ENCODE results near the gene COX15.
"Not testable (repeated sequence)": the region's sequence is repeated elsewhere in the genome, so short reads cannot be mapped to it uniquely, and the experiment has no call there.

Gene COX15

DNA sequence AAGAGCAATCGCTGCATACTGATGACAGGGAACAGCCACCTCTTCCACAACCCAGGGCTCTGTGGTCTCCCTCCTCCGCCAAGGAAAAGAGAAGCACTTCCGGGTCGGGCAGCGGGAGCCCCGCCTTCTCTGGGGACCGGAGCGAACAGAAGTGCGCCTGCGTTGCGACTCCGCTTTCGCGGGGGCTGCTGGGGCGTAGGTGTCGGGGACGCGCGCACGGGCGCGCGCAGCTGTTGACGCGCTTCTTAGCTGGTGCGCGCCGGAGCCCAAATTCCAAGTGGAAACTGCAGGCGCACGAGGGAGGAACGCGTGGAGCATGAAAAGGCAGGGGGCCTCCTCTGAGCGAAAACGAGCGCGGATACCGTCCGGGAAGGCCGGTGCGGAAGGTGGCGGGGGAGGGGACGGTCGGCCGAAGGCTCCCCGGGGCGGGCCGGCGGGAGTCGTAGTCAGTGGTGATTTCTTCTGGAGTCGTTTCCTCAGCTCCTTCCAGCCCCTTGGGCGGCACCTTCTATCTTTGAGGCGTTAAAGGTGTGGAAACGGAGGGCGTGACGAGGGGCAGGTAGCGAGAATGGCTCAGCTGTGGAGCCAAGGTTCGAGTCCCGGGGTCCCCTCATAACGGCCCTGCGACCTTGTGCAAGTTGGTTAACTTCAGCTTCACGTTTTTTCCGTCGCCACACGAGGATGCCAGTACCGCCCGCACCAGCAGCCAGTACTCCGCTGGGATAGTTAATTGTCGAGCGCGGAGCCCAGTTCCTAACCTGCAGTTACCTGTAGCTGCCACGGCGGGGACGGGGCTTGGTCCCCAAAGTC is at the start of gene COX15, which contains the start of gene CUTC:
Gene COX15, minus strand, starts transcription at position 95 of the 810 bp plus-strand sequence. Its CDS starts 78 bp downstream, at position 17.
Gene CUTC, plus strand, starts transcription at position 202 of the 810 bp plus-strand sequence. Its CDS starts 115 bp downstream, at position 317.
- peak; percentile 64 to 97 (median 94) for DNase-seq

DNA sequence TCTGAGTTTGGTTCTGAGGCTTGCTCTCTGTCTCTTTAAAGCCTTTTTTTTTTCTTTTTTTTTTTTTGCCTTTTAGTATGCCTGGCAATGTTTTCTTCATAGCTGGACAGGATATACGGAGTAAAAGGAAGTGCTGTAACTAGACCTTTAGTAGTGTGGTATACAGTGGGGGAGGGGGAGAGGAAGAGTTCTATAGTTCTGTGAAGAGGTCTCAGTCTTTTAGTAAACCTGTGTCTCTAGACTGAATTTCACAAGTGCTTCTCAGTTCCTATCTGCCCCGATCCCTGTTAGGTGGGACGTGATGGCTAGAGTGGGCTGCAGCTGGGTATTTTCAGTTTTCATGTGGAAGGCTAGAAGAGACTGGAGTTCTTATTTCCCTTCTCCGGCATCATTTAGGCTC is 47.4 kb upstream of the COX15 start:
- no peak for DNase-seq

DNA sequence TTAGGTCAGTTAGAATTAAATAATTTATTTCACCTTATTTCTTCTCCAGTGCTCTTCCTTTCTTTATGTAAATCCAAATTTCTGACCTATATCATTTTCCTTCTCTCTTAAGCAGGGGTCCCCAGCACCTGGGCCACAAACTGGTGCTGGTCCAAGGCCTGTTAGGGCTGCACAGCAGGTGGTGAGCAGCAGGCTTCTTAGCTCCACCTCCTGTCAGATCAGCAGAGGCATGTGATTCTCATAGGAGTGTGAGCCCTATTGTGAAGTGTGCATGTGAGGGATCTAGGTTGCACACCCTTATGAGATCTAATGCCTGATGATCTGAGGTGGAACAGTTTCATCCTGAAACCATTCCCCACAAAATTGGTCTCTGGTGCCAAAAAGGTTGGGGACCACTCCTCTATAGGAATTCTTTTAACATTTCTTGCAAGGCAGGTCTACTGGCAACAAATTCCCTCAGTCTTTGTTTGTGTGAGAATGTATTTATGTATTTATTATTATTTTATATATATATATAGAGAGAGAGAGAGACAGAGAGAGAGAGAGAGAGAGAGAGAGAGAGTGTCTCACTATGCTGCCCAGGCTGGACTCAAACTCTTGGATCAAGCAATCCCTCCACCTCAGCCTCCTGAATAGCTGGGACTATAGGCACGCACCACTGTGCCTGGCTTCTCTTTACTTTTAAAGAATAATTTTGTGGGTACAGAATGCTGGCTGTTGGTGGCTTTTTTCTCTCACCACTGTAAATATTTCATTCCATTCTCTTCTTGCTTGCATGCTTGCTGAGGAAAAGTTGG is 46.2 kb upstream of the COX15 start:
- DNase-seq, result no peak

DNA sequence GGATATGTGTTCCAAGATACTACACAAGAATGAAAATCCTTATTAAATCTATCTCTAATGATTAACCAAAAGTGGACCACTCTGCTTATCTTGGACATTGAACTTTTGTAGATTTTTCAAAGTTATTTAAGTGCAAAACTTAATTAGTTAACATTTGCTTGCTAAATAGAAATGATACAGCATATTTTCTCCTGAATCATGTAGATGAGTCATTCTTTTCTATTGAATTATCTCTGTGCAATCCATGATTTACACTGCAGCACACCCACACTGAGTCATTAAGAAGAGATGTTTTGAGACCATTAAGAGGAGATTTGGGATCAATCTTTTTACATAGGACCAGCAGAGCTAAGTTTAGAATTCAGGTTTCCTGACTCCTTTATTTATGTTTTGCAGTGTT is 43.9 kb upstream of the COX15 start:
- no peak for DNase-seq

DNA sequence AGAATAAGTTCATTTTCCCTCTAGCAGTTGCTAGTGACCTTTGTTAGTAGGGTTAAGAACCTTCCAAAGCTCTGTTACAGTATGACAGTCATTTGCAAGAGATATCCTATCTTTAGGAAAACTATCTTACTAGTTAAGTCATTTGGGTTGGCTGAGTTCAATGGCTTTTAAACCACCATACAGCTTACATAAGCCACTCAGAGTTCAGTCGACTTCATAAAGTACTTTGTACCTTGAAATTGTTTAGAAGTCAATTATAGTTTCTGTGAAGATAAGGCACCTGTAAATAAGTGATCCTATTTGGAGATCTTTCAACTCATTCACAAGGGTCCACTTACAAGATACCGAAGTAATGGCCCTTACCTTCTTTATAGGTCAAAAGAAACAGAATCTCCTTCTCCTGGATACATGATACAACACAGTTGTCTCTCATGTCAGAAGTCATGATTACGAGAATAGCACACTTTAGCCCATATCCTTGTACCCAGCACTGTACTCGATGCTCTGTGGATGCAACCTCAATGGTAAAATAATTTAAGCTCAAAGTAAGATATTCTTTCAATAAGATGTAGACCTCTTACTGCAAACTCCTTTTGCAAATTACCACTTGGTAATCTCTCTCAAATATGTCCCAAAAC is 38.6 kb upstream of the COX15 start:
- DNase-seq, result no peak

DNA sequence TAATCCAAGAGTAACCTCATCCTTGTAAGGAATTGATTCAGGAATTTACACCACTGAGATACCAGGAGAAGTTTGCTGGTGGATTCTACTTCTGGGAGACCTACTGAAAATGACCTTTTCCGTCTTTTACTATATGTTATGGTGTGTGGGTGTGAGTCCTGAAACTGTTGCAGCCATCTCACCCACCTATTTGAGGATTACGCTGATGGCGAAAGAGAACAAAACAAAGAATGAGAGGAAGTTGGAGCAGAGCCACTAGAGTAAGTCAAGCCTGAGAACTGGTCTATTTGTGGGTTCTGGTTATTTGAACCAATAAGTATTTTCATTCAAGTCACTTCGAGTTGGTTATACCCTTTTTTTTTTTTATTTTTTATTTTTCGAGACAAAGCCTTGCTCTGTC is 37.8 kb upstream of the COX15 start:
- no peak for DNase-seq

DNA sequence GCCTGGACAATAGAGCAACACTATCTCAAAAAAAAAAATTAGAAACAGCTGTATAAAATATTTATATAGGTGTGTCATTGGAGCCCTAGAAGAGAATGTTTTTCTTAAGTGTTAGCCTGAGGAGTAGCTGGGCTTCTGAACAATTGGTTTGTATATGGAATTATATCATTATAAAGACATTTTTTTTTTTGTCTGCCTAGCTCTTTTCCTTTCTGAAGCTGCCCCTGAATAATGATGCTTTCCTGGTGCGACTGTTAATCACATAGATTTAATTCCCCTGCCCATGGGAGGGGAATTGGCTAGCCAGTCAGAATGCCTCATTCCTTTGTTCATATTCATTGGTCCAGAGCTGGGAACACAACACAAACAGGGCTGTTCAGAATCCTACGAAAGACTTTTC is 36.6 kb upstream of the COX15 start:
- no peak for DNase-seq

DNA sequence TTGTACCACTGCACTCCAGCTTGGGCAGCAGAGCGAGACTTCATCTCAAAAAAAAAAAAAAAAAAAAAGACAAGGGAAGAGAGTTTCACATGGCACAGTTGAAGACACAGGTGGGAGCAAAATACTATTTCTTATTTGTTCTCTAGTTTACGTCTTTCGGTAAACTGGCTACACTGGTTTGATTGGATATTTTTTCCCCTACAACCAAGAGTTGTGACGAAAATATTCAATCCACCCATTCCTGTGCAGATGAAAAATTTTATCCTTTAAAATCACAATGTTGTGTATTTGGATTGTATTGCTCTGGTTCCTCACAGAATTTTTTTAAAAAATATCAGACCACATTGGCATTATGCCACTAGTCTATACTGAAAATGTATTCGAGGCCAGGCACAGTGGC is 36.0 kb upstream of the COX15 start:
- no peak for DNase-seq

DNA sequence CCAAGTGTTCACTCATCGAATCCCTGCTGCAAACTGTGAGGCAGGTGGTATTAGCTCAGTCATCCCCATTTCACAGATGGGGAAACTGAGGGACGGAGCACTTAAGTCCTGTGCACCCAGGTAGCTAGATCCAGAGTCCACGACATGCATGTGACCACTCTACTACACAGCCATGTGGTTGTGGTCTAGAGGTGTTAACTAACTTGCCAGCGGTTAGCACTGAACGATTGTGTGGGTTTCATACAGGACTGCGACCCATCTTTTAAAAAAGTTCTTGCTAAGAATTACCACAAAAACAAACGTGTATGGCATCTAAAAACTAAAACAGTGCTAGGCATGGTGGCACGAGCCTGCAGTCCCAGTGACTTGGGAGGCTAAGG is 34.4 kb upstream of the COX15 start:
- no peak for DNase-seq

DNA sequence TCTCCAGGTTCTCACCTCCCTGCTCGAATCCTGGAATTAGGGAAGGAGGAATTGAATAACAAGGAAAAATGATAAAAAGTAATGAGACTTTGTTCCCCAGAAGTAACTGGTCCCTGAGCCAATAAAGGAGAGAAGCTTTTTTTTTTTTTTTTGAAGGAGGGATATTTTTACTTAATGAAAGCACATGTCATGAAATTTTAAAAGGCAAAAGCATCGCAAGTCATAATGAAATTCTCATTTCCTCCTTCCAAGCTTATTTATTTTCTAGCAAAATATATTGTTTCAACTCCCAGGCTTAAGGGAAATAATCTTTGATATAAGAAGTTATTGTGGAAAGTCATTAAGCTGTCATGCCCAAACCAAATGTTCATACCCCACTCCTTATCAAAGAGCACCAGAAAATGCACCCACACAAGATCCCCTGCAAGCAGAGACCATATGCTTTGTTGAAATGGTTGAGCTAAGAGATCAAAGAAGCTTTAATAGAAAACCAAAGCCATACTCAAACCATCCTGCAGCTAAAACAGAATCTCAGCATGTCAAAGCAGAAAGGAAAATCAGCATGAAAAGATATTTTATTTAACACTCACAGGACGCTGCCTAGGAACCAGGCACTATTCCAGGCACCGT is 33.9 kb upstream of the COX15 start:
- no peak for DNase-seq

DNA sequence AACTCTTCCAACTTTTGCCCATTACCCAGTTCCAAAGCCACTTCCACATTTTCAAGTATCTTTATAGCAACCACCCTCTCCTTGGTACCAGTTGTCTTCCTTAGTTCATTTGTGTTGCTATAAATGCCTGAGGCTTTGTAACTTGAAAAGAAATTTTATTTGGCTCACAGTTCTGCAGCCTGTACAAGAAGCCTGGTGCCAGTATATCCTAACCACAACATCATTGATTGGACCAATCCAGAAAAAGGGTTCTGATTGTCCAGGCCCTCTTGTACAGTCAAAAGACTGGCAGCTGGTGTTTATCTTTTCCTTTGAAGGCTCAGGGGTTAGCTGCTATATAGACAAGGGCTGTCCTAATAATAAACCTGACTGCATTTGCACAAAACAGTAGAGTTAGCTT is 29.4 kb upstream of the COX15 start:
- no peak for DNase-seq

DNA sequence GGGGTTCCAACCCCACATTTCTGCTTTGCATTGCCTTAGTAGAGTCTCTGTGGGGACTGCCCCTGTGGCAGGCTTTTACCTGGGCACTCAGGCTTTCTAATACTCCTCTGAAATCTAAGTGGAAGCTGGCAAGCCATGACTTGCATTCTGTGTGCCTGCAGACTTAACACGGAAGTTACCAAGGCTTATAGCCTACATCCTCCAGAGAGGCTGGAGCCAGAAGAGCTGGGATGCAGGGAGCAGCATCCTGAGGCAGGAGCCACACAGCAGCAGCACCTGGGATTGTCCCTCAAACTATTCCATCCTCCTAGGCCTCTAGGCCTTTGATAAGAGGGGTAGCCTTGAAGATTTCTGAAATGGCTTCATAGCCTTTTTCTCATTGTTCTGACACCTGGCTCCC is 28.4 kb upstream of the COX15 start:
- no peak for DNase-seq

DNA sequence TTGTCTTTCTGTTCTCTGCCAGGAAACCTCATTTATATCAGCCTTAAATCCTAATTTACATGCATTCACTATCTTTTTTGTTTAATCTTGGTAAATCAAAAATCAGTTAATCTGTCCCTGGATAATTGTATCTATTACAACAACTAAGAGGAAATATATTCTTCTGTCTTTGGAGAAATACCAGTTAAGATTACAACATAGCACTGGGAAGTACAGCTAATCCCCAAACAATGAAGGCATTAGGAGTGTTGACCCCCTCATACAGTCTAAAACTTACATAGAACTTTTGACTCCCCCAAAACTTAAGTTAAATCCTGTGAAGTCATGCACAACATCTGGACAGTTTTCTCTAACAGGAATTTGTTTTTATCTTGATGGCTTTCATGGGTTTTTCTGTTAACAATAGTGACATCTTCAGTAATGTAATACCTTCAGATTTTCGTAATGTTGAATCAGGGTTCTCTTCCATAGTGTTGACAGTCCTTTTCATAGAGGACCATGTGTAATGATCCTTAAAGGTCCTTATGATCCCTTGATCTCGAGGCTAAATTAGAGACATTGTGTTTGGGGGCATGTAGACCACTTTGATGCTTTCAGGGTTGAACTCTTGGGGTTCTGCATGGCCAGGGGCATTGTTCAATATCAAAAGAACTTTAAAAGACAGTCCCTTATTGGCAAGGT is 26.4 kb upstream of the COX15 start:
- no peak for DNase-seq

DNA sequence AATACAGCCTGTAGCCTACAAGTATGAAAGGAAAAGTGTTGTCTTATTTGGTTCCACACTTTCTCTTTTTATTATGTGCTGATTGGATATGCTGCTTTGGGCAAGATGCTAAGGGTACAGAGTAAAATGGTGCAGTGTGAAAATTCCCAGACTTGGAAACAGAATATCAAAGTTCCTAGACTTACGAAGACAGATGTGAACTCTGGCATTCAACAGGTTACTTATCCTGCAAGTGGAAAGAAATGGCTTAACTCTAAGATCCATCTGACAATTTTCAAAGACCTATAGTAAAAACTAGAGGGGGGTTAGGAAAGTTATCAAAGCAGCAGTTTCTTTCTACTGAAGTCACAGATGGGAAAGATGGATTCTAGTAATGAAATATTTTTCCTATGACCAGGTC is 24.2 kb upstream of the COX15 start:
- DNase-seq, result no peak

DNA sequence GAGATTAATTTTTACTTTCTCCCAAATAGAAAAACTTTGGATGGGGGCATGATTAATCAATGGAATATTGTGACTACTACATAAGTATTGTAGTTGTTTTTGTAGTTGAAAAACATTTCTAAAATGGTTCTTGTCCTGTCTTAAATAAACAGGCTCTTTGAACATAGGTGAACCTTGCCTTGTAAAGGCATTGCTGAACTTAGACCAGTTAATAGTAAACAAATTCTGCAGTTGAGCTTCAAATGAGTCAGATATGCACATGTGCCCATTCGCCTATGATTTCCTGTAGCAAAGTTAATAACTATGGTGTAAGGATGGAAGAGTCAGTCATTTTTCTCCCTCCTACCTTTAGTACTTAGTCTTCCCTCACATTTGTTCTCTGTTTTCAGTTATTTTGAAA is 22.7 kb upstream of the COX15 start:
- no peak for DNase-seq

DNA sequence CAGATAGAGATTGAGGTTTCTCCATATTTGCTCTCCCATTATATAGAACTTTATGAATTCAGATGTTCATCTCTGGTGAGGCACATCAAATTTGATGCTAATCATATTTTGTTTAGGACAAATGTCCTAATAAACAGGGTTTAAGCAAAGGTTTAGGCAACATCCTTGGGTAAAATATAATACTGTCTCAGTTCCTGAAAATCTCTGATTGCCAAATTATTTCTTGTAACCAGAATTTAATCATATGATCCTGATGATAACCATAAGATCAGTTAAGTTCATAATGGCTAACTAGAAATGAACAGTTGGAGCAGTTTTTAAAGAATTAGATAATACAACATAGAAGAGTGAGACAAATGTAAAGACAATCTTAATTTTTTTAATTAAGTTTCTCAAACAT is 18.7 kb upstream of the COX15 start:
- no peak for DNase-seq

DNA sequence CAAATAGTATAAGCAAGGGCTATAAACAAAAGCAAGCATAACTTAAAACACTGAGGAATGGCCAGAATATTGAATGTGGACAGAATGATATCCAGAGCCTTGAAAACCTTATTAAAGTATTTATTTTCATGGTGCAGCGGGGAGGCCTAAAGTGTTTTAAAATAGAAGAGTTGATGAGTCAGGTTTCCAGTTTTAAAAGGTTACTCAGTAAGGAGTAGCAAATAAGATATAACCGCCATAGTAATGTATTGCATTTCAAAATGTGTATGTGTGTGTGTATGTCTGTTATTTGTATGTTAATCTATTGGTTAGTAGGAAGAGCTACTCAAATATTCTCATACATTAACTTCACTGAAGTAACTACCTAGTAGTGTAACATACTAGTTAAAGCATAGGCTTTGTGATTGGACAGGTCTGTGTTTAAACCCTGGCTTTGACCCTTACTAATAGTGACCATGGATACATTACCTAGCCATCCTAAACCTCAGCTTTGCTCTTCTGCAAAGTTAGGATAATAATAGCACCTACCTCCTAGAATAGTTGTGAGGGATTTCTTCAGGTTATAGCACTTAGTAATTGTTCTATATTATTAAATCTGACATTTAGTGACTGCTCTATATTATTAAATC is 17.0 kb upstream of the COX15 start:
- DNase-seq, result no peak

DNA sequence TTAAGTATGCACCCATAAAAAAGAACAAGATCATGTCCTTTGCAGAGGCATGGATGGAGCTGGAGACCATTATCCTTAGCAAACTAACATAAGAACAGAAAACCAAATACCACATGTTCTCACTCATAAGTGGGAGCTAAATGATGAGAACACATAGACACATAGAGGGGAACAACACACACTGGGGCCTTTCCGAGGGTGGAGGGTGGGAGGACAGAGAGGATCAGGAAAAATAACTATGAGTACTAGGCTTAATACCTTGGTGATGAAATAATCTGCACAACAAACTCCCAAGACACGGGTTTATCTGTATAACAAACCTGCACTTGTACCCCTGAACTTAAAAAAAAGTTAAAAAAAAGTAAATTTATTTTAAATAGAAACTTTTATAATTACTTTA is 14.2 kb upstream of the COX15 start:
- DNase-seq, result not testable (repeated sequence)

DNA sequence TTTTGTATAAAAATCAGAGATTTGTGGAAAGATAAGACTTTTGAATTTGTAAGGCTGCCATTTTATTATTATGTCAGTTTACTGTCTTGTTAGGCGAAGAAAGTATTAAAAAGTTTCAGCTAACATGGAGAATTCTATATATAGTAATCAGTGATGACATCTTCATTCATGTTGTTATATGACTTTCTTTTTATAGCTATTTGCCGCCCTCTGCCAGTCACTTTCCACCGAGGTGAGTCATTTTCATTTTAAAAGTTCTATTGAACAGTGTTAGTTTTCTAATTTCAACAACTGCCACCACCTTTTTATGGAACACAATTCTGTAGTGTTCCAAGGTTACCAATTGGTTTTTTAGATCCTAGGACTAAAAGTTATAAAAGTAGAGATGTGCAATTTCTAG is 11.9 kb upstream of the COX15 start:
- DNase-seq, result no peak

DNA sequence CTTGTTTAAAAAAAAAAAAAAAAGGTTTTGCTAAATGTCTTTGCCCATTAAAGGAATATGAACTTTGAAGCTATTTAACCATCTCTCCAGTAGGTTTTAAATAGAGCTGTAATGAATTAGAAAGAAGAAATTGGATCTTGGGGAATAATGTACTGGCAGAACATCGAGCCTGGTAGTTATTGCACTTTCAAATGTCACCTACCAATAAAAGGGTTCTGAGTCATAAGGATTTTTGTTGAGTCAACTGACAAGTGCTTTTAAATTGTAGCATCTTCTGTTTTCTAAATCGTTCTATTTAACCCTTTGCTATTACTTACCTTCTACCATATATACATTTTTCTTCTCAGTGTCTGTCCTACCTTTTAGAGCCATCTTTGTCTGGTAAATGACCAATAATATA is 10.8 kb upstream of the COX15 start:
- DNase-seq, result no peak

DNA sequence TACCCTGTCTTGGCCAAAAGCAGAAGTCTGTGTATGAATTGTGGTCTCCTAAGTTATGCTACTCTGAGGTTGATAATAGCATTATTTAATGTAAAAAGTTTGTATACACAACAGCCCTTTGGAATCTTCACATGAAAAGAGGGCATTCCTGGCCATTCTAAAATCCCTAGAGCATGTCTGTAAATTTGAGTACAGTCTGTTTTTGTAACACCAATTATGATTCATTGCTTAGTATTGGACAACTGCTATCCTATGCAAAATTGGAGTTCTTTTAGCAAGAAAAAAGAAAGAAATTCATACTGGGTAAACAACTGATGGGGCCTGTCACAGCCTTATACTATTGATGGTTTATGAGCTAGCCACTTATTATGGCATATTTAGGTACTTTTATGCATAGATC is 10.3 kb upstream of the COX15 start:
- DNase-seq, result no peak
